Colonic mucosa (tissue), 4 donors: ENCODE results near the gene COL16A1. TPM values are rescaled to one million over a fixed set of nuclear protein-coding genes. Genes with fewer than 3 reads are reported as not detected.

Experiments
- DNase-seq: peaks from one replicate; pipeline ENCODE4 v3.0.0-alpha.2; 2020
- H3K27ac ChIP-seq: fragments of 200-600 bp; one replicate; pipeline ENCODE4 v1.8.0; 2021
- H3K27me3 ChIP-seq: fragments of 200-600 bp; one replicate; pipeline ENCODE4 v1.8.0; 2021
- H3K36me3 ChIP-seq: fragments of 200-600 bp; one replicate; pipeline ENCODE4 v1.8.0; 2021
- H3K4me1 ChIP-seq: fragments of 200-600 bp; one replicate; pipeline ENCODE4 v1.8.0; 2021; ENCODE audit warnings: mild to moderate bottlenecking
- H3K4me3 ChIP-seq: fragments of 200-600 bp; one replicate; pipeline ENCODE4 v1.8.0; 2021
- H3K9ac ChIP-seq, 2 donors: one replicate each; pipeline ENCODE4 v1.7.0; 2013; ENCODE audit warnings: control low read depth in 2 of 2, low read depth in 2 of 2, low read length in 2 of 2
- H3K9me3 ChIP-seq: fragments of 200-600 bp; one replicate; pipeline ENCODE4 v1.8.0; 2021
- CTCF ChIP-seq: fragments of 200-600 bp; IDR thresholded peaks from one replicate; pipeline ENCODE4 v1.8.0; 2022; ENCODE audit warnings: antibody characterized with exemption, mild to moderate bottlenecking
- intact Hi-C: fragments of 100-400 bp; cut with DNase I; formaldehyde crosslinking; loops from one replicate; pipeline ENCODE4 v1.14.1; 2022
- total RNA-seq, 2 donors: library from RNA; stranded (reverse); fragmentation: NEBNext Ultra II Directional in 1 of 2; extraction: Animal tissue kit (Norgen Biotek cat#: 25700) in 1 of 2; gene quantifications; one replicate each; pipeline ENCODE4 v1.2.1, GENCODE V29; 2021
- donor health status: healthy.
- donor health status: DM: no; HTN: no; CAD: no.
- donor health status: DM: no; HTN: no; CAD: no.

Gene COL16A1
- total RNA-seq, 2 donors from 2014 or later: 9.0 to 15.4 TPM

DNA sequence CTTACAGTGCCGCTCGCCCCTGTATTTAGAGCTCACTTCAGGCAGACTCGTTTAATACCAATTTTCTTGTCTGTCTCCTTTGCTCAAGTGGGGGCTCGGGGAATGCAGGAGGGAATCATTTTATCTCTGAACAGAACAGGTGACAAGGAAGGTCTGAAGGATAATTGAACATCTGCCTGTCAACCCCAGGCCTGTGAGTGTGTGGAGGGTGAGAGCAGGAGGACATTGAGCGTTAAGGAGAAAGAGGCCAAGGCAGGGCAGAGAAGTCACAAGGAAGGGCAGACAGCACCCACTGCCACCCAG lies 49.4 kb downstream of the COL16A1 start:
- intact Hi-C loops: no loop called here
- Histone ChIP-seq H3K9me3 (no peaks in the 10 kb centered on the region), H3K4me1 (no peaks in the 10 kb centered on the region), H3K27ac (no peak overlapping the region), H3K4me3 (no peak overlapping the region), H3K9ac (no peak overlapping the region), H3K27me3 (no peaks in the 10 kb centered on the region), H3K36me3 (no peaks in the 10 kb centered on the region)
- DNase-seq: no peak
- no peak for TF ChIP-seq CTCF

DNA sequence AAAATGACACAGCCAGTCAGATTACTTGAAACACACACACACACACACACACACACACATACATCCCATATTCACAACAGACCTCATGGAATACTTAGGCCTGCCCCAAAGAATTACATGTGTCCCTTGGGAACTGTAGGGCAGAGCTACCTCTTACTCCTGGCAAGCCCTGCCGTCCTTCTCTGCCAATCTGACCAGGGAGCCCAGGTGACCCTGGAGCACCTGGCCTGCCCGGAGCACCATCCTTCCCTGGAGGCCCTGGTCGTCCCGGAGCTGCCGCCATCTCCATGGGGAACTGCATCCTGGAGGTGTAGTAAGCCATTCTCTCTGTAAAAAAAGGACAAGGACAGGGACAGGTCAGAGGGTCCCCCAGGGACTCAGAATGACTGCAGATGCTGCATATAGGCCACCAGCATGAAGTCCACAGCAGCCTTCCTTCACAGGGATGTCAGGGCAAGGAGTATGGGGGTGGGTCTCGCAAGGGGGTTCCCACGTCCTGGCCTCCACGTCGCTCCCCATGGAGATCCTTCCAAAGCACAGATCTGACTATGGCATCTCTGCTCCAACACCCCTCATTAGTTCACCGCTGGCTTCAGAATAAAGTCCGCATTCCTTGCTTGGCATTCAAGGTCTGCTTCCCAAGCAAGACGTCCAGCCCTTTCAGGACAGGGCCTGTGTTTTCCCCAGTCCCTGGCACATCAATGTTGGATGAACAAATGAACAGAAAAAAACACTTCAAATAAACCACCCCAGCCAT lies 49.9 kb downstream of the COL16A1 start:
- Histone ChIP-seq H3K4me1 (no peaks in the 10 kb centered on the region), H3K9ac (no peak overlapping the region), H3K9me3 (no peaks in the 10 kb centered on the region), H3K36me3 (no peaks in the 10 kb centered on the region), H3K27me3 (no peaks in the 10 kb centered on the region), H3K4me3 (no peak overlapping the region), H3K27ac (no peak overlapping the region)
- intact Hi-C loops: no loop called here
- TF ChIP-seq CTCF: no peak
- DNase-seq: no peak

DNA sequence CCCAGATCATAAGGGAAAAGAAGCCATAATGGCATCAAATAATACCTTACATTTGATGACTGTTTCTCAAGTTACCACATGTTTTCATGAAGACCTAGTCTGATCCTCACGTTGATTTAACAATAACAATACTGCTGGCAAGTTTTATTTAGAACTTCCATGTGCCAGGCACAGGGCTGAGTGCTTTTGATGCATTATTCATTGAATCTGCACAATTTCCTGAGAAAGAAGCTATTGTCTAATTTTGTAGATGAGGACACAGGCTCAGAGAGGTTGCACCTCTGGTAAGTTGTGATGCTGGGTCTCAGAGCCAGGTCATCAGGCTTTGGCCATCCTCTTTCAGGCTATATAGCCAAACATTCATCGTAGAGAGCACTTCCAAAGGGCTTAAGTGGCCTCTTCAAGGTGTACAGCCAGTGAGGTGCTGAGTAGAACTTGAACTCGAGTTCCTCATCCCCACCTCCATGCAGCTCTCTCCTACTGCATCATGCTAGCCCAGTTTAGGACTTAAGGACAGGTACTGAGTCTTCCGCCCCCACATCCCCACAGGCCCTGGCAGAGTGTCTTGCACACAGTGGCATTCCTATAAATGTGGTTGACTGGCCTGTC lies 50.8 kb downstream of the COL16A1 start:
- Histone ChIP-seq H3K9ac (no peak overlapping the region), H3K27ac (no peak overlapping the region), H3K36me3 (no peaks in the 10 kb centered on the region), H3K4me3 (no peak overlapping the region), H3K4me1 (no peaks in the 10 kb centered on the region), H3K27me3 (no peaks in the 10 kb centered on the region), H3K9me3 (no peaks in the 10 kb centered on the region)
- DNase-seq: no peak
- TF ChIP-seq CTCF: no peak
- intact Hi-C loops: no loop called here

DNA sequence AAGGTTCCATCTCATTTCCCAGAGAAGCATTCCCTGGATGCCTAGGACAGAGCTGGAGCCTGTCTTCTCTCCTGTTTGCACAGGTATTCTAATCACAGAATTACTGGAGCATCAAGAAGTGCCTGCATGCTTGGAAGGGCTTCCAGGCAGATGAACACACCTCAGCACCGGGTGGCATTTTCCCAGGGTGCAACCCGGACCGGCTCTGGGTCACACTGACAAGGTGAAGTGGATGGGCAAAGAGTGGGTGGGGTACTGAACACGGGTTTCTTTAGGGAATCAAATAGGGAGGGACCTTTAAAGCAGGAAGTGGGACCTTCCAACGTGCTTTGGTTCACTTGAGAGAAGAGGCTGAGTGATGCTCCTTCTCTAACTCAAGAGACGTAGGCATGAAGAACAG lies 52.1 kb downstream of the COL16A1 start:
- TF ChIP-seq CTCF: no peak
- Histone ChIP-seq H3K36me3 (no peaks in the 10 kb centered on the region), H3K27ac (no peak overlapping the region), H3K27me3 (no peaks in the 10 kb centered on the region), H3K4me3 (no peak overlapping the region), H3K4me1 (no peaks in the 10 kb centered on the region), H3K9ac (no peak overlapping the region), H3K9me3 (no peaks in the 10 kb centered on the region)
- intact Hi-C loops: no loop called here
- DNase-seq: no peak

- no peaks in the 10 kb centered on the region for H3K4me1 ChIP-seq
- H3K36me3 ChIP-seq: no peaks in the 10 kb centered on the region
- no peak overlapping the region for H3K4me3 ChIP-seq
- H3K9me3 ChIP-seq: no peaks in the 10 kb centered on the region
- DNase-seq: no peak
- H3K9ac ChIP-seq: no peak overlapping the region
- intact Hi-C loops: no loop called here
- no peak for TF ChIP-seq CTCF
- H3K27ac ChIP-seq: no peak overlapping the region
- no peaks in the 10 kb centered on the region for H3K27me3 ChIP-seq
These were observed 52.8 kb downstream of the COL16A1 start for GRCh38 chr1:31651089-31651420.
